Mucosa of stomach (tissue), 1 donor: Measurements from ENCODE around the gene UQCRC1.

Experiments
- H3K27me3 ChIP-seq: one replicate; pipeline ENCODE4 v1.7.0; 2013; ENCODE audit warnings: mild to moderate bottlenecking, low read length; ENCODE audit not compliant: control insufficient read depth, insufficient read depth
- H3K36me3 ChIP-seq: one replicate; pipeline ENCODE4 v1.7.0; 2013; ENCODE audit warnings: low read length; ENCODE audit not compliant: control insufficient read depth, insufficient read depth
- H3K4me1 ChIP-seq: one replicate; pipeline ENCODE4 v1.7.0; 2013; ENCODE audit warnings: mild to moderate bottlenecking, low read length; ENCODE audit not compliant: control insufficient read depth, insufficient read depth
- H3K4me3 ChIP-seq: one replicate; pipeline ENCODE4 v1.7.0; 2013; ENCODE audit warnings: low read length
- H3K9ac ChIP-seq: one replicate; pipeline ENCODE4 v1.7.0; 2013; ENCODE audit warnings: mild to moderate bottlenecking, low read length, moderate library complexity
- H3K9me3 ChIP-seq: one replicate; pipeline ENCODE4 v1.7.0; 2013; ENCODE audit warnings: mild to moderate bottlenecking, low read length, moderate library complexity; ENCODE audit not compliant: control insufficient read depth
- donor health status: Pancreatic carcinoma.

Gene UQCRC1

GRCh38 chr3:48565591-48566400, 43.6 kb downstream of the UQCRC1 start:
- Histone ChIP-seq H3K36me3 (no peaks in the 10 kb centered on the region), H3K4me3 (no peak overlapping the region), H3K9ac (no peak overlapping the region), H3K4me1 (peaks cover 6% of the 10 kb centered on the region), H3K27me3 (no peaks in the 10 kb centered on the region), H3K9me3 (no peaks in the 10 kb centered on the region)

- Histone ChIP-seq H3K4me3 (no peak overlapping the region), H3K9ac (no peak overlapping the region), H3K27me3 (no peaks in the 10 kb centered on the region), H3K9me3 (no peaks in the 10 kb centered on the region), H3K4me1 (peaks cover 10% of the 10 kb centered on the region), H3K36me3 (no peaks in the 10 kb centered on the region)
Observed at GRCh38 chr3:48565186-48565585, 44.3 kb downstream of the UQCRC1 start.

DNA sequence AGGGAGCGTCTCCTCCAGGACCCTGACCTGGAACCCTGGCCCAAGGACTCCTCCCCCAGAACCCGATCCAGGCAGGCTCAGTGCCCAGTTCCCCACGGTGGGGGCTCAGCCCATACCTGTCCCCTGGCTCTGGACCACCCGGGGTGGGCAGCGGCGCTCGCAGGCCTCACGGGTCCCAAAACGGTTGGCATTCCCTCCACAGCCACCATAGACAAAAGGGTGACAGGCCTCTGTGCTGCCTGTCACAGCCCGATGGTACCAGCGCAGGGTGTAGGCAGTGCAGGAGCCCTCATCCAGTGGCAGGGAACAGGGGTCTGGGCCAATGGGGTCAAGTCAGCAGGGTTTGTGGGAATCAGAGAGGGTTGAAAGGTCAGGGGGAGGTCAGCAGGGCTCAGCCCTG, 44.8 kb downstream of the UQCRC1 start:
- Histone ChIP-seq H3K27me3 (no peaks in the 10 kb centered on the region), H3K9ac (no peak overlapping the region)

GRCh38 chr3:48564022-48564421, 45.4 kb downstream of the UQCRC1 start:
- no peaks in the 10 kb centered on the region for H3K27me3 ChIP-seq
- H3K9ac ChIP-seq = no peak overlapping the region
- H3K4me1 ChIP-seq = peaks cover 15% of the 10 kb centered on the region
- H3K4me3 ChIP-seq = no peak overlapping the region
- no peaks in the 10 kb centered on the region for H3K36me3 ChIP-seq
- H3K9me3 ChIP-seq = no peaks in the 10 kb centered on the region

More for the DNA sequence above, 44.8 kb downstream of the UQCRC1 start:
- Histone ChIP-seq H3K36me3 (no peaks in the 10 kb centered on the region), H3K4me1 (peaks cover 11% of the 10 kb centered on the region), H3K4me3 (no peak overlapping the region), H3K9me3 (no peaks in the 10 kb centered on the region)

DNA sequence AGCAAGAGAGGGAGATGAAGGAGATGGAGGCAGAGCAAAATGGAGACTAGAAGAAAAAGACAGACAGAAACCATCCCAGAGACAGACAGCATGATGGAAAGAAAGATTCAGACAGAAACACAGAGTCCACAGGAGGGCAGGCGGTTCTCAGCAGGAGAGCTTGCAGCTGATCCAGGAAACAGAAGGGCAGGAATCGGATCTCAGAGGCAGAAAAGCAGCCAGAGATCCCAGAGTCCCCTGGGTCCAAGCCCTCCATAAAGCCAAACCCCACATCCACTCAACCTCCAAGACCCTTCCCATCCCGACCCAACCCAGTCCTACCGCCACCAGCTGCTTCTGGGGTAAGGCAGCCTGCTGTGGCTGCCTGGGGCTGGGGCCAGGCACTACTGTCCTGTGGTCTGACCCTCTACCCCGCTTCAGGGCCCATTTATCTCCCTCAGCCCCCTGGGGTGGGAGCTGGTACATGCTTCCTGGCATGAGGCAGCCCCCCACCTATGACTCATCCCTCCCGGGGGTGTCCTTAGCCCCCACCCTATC, 46.0 kb downstream of the UQCRC1 start, which contains the start of gene UCN2:
UCN2 (minus strand) TSS at position 400 of the 537 bp plus-strand sequence. CDS start 657 bp downstream, outside the sequence.
- Histone ChIP-seq H3K36me3 (no peaks in the 10 kb centered on the region), H3K4me1 (peaks cover 19% of the 10 kb centered on the region), H3K9ac (no peak within 1 kb of the TSS), H3K4me3 (no peak within 1 kb of the TSS), H3K9me3 (no peaks in the 10 kb centered on the region), H3K27me3 (no peaks in the 10 kb centered on the region)

DNA sequence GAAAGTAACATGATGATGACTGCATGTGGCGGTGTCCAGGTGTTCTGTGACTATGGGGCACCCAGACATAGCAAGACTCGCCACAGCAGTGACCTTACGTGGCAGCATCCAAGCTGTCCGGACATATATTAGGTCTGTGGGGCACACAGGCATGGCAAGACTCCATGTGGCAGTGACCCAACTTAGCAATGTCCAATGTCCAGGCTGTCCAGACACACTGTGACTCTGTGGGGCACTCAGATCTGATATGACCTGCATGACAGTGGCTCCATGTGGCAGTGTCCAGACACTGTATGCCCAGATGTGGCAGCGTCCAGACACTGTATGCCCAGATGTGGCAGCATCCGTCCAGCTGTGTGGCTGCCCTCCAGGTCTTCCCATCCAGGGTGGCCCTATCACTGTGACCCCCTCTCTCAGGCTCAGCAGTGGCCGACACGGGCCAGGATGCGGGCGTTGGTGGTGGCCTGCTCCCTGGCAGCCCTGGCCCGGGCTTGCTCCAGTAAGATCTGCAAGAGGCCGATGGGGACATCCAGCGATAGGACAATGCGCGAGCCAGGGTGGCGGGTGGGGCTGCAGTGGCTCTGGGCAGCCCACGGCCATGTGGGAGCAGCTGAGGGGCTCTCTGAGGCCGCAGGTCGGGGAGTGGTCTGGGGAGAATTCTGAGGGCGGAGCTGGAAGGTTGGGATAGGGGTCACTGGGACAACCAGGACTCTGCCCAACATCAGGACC, 46.9 kb downstream of the UQCRC1 start:
- Histone ChIP-seq H3K27me3 (no peaks in the 10 kb centered on the region), H3K9ac (no peak overlapping the region), H3K4me1 (peaks cover 26% of the 10 kb centered on the region), H3K9me3 (no peaks in the 10 kb centered on the region), H3K36me3 (no peaks in the 10 kb centered on the region), H3K4me3 (no peak overlapping the region)

- no peaks in the 10 kb centered on the region for H3K27me3 ChIP-seq
- no peaks in the 10 kb centered on the region for H3K36me3 ChIP-seq
- no peaks in the 10 kb centered on the region for H3K9me3 ChIP-seq
- H3K4me3 ChIP-seq = no peak overlapping the region
- peak overlapping the region; percentile 39 for H3K9ac ChIP-seq
- H3K4me1 ChIP-seq = peaks cover 33% of the 10 kb centered on the region
Observed at GRCh38 chr3:48561045-48561736, 48.3 kb downstream of the UQCRC1 start.

DNA sequence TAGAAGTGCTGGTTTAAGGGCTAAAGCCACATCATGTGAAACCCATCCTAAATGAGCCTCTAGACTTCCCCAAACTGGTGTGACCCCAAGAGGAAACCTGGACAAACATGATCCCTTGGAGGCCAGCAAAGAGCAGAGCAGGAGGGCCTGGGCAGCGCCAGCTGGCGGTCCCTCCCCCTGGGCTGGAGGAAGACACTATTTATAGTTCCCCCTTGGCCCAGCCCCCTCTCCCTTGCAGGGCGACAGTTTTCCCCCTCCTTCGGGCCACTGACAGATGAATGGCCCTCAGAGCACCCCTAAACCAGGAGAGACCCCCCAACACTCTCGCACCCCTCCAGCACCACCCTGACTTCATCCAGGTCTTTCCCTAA, 48.8 kb downstream of the UQCRC1 start:
- no peaks in the 10 kb centered on the region for H3K27me3 ChIP-seq
- H3K36me3 ChIP-seq = no peaks in the 10 kb centered on the region
- peaks cover 37% of the 10 kb centered on the region for H3K4me1 ChIP-seq
- no peaks in the 10 kb centered on the region for H3K9me3 ChIP-seq
- H3K9ac ChIP-seq = peak overlapping the region; percentile 39
- no peak overlapping the region for H3K4me3 ChIP-seq

- H3K9me3 ChIP-seq = no peaks in the 10 kb centered on the region
- no peak overlapping the region for H3K9ac ChIP-seq
- H3K4me1 ChIP-seq = peaks cover 37% of the 10 kb centered on the region
- no peaks in the 10 kb centered on the region for H3K36me3 ChIP-seq
- H3K27me3 ChIP-seq = no peaks in the 10 kb centered on the region
- H3K4me3 ChIP-seq = no peak overlapping the region
Observed at GRCh38 chr3:48558493-48559134, 50.8 kb downstream of the UQCRC1 start.

DNA sequence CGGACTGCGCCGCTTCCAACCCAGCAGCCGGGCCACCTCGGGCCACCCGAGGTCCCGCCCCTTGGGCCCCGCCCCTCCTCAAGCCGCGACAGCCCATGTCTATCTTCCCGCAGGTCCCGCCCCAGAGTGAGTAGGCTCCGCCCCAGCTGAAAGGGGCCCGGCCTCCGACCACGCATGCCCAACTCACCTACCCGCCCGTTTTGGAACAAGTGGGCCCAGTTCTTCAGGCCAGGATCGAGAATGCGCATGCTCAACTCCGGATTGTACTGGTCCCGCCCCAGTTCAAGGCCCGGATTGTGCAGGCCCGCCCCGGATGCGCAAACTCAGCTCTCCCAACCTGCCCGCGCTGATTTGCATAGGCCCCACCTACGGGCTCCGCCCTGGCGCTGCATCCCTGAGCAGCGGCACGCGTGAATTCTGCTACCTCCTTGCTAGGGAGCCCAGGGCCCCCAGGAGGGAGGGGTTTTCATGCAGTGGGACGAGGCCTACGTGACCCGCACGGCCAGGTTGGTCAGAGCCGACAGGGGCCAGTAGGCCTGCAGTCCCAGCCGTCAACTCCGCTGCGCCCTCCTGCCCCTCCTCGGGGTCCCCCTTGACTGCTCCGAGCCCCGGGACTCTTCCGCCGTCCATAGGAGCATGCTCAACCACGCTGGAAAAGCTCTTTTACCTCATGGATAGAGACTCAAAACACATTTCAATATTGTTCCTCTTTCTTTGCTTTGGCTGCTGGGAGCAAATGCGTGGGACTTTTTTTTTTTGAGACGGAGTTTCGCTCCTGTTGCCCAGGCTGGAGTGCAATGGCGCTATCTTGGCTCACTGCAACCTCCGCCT, 52.4 kb downstream of the UQCRC1 start, which contains the start of gene PFKFB4:
PFKFB4 (minus strand) TSS at position 8 of the 831 bp plus-strand sequence. CDS start 26 bp downstream, outside the sequence.
- Histone ChIP-seq H3K36me3 (no peaks in the 10 kb centered on the region), H3K9me3 (no peaks in the 10 kb centered on the region), H3K9ac (peak within 1 kb of the TSS; percentile 57), H3K27me3 (no peaks in the 10 kb centered on the region), H3K4me3 (peak within 1 kb of the TSS; percentile 25), H3K4me1 (peaks cover 40% of the 10 kb centered on the region)
